HG03469 (cell line): ENCODE data around the gene SHH.
"Not testable (repeated sequence)": the region's sequence is repeated elsewhere in the genome, so short reads cannot be mapped to it uniquely, and the experiment has no call there.

Experiments used
- ATAC-seq: cut with Tn5 transposase; IDR thresholded peaks from one replicate; pipeline ENCODE4 v1.9.1; 2021; ENCODE audit warnings: mild to moderate bottlenecking, moderate library complexity, moderate number of reproducible peaks; ENCODE audit not compliant: unreplicated experiment

SHH gene

DNA sequence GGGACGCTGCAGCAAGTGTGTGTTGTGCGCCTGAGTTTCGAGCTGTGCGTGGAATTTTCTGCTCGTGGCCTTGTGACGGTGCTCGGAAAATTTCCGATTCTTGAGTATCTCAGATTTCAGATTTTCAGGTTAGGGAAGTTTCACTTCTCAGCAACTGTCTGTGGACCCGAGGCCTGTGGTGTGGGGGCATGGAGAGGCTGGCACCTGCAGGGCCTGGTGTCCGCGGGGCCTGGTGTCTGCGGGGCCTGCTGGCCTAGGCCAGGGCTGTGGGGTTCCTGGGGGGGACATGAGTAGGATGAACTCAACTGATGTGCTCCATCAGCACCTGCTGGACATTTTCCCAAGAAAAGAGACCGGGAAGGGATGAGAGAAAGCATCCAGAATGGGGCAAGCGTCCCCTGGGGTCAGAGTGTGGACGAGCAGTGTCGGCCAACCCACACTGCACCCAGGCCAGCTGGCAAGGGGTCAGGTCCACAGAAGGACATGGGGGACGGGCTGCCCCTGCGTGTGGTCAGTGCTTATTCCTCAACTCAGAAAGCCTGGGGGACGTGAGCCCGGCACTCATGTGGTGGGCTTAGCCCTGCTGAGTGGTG is 31.3 kb upstream of the SHH start:
- no peak for ATAC-seq

DNA sequence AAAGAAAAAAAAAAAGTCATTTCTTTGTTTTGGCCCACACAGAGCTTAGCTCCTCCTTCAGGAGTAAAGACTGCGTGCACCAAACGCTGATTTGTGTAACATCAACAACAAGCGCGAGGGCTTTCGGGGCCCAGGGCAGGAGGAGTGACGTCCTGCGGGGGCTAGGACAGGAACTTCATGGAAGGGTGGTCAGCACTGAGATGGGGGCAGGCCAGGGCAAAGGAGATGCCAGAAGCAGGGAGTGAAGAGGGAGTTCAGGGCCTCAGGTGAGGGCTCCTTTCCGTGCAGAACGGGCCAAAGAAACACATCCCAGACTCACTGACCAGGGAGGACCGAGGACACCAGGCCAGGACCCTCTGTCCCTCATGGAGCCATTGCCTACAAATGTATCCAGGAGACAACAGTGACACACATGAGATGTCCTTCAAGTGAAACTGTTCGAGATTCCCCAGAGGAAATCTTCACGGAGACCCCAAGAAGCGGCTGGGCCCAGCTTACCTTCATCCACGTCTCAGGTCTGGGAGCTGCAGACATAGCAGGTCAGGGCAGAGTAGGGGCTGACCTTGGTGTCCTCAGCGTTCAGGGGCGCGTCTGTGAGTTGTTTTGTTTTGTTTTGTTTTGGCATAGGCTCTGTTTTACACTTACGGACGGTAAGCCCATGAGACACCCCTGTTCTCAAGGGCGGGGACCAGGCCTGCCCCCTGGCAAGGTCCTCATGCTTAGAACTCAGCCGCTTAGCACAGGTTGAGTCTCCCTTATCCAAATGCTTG is 30.4 kb upstream of the SHH start:
- ATAC-seq: no peak

DNA sequence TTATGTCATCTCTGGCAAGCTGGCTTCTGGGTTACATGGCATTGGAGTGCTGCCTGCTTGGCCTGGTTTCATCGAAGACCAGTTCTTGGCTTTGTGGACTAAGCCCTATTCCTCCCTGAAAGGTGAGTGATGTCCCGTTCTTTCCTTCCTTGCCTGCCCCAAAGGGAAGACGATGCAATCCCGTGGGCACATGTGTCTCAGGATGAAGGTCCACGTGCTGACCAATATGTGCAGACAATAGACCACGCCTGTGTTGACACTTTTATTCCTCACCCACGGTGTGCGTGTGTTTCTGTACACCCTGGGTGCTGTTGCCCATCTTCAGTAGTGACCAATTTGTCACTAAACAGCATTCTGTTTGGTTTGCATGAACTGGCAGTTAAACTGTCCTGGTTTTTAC is 28.6 kb upstream of the SHH start:
- ATAC-seq: no peak

DNA sequence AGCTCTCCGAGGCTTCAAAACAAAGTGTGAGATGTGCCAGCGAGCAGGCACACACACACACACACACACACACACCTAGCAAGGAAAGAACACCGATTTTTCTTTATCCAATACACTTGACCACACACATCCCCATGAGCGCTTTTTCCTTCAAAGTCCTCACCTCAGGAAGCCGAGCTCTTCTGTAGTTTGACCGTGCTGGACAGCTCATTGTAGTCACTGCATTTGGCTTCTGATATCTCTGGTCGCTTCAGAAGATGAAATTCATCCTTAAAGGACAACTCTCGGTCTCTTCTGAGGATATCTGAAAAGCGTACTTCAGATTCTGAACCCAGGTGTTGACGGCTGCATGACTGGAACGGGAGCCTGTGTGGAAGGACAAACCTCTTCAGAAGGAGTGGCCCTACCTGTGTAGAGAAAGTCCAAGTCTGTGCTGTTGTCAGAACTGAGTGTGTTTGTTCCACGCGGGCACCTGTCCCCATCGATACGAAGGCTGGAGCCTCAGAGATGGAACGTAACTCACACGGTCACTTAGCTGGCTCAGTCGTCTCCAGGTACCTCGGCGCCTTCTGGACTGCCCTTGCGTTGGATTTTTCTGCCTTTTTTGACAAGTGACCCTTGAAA is 28.1 kb upstream of the SHH start:
- no peak for ATAC-seq

DNA sequence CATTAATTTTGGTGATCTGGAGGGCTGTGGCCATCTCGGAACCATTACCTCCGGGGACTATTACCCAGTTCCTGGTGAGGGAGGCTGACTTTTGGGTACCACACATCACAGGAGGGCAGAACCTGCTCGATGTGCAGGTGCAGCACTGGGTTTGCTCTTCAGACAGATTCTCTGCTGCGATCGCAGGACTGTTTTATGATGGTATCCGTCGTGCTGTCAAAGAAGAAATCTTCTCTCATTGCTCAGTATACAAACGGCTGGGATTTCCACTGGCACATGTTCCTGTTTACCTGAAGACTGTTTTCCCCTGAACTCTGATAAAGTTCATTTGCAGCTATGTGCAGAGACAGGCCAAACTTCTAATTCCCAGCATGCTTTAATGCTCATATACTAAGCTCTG is 27.2 kb upstream of the SHH start:
- no peak for ATAC-seq

DNA sequence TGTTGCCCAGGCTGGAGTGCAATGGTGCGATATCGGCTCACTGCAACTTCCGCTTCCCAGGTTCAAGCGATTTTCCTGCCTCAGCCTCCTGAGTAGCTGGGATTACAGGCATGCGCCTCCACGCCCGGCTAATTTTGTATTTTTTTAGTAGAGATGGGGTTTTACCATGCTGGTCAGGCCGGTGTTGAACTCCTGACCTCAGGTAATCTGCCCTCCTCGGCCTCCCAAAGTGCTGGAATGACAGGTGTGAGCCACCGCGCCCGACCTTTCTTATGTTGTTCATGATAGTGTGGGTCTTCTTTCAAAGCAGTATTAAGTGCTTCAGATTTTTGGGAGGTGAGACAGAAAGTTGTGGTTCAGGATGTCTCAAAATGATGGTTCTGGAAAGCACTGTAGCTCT is 26.0 kb upstream of the SHH start:
- not testable (repeated sequence) for ATAC-seq

DNA sequence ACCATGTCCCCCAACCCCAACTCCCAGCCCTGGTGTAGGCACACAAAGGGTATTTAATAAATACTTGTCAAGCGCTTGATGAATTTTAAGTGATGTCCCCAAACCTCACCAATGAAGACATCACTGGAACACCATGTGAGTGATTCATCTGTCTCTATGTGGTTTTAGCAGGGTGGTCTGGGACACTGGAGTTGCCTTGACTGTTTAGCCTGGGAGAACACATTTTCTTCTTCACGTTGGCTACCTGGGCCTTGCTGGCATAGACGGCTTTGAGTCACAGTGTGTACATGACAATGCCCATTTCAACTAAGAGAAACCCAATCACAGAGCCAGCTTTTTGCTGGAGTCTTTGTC is 24.8 kb upstream of the SHH start:
- no peak for ATAC-seq

DNA sequence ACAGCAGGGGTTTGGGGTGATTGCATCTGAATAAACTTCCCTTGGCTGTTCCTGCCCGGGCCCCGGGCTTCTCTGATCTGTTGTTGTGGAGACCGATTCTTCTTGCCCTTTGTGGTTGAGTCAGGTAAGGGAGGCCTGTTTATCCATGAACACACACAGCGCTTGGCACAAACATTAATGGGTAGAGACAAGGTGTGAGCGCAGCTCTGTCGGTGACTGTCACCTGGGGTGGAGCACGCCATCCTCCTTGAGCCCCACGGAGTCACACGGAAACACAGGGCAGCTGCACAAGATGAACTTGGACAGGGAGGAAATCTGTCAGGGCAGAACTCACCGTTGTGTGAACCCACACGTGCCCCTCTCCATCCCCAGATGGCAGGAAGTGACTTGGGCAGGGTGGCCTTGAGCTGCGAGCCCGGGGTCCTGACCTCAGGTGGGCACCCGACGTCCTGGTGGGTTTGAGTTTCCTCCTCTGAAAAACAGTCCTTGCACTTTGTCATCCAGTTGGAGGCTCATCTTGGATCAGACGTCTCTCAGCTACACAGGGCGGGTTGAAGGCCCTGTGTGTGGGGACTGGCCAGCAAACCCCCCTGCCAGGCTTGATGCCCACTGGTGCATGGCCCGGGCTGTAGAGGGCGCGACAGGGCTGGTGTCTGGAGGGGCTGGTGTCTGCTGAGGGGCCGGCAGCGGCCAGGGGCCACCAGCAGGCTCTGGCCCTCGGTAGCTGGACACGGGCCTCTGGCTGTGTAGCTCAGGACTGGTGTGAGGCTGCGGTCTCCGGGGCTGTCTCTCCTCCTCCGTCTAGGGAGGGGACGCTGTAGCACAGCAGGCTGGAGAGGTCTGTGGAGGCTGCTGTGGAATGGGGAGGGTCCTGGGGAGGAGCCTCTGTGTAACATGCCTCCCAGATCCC is 24.2 kb upstream of the SHH start:
- ATAC-seq: no peak

DNA sequence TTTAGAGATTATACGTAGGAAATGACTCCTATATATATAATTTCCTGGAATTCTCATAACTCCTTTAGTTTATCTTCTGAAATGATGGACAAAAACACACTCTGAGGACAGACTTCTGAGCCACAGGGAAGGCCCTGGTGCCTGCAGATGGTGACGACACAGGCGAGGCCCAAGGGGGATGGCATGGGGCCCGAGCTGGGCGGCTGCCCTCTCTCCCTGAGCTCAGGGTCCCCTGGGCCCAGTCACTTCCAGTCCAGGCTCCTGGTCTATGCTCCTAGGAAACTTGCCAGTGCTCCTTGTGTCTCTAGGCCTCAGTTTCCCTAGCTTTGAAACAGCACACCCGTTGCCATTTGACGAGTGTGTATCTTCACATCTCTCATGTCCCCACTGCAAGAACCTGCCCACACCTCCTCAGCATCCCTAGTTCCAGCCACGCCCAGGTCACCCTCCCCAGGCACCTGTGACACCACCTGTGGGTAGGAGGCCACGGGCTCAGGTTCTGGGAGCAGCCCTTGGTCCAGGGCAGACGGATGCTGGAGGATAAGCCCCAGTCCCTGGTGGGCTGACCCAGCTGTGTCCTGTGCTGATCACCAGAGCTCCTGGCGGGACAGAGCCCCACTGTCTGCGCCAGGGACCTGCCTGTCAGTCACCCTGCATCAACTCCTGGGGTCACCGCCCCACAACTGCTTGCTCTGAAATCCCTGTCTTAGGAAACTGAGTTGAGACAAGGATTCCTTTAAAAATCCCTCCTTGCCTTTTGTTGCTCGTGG is 23.4 kb upstream of the SHH start:
- ATAC-seq: no peak

DNA sequence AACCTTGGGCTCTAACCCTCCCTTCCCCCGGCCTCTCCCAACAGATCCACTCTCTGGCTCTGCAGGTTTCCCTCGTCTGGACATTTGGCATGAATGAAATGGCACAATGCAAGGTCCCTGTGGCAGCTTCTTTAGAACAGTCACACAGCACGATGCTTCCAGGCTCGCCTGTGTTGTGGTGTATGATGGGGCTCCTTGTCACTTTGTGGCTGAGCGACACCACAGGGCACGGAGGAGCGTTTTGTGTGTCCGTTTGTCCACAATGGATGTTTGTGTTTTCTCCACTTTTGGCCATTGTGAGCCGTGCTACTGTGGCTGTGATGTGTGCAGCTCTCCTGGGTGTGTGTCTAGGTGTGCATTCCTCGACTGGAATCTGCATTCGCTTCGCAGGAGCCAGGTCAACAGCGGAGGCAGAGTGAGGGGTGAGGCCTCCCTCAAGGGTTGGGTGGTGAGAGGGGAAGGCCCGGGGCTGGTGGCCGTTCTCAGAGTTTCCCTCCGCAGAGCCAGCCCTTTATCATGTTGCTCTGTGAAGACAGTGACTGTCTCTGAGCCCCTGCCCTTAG is 22.3 kb upstream of the SHH start:
- ATAC-seq: no peak

DNA sequence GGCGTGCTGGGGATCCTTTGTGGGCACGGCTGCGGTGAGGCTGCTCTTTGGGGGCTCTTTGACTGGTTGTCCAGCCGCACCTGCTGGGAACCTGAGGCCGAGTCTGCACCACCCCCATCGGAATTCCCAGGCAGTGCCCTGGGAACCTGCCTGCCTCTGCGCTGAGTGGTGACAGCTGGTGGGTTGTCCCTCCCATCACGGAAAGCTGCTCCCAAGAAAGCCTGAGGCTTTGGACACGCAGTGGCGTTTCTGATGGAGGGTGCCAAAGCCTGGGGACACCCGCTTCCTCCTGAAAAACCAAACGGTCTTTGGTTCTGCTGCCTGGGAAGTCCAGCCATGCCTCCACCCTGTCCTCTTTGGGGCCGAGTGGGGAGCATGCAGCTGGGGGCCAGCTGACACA is 21.4 kb upstream of the SHH start:
- no peak for ATAC-seq

DNA sequence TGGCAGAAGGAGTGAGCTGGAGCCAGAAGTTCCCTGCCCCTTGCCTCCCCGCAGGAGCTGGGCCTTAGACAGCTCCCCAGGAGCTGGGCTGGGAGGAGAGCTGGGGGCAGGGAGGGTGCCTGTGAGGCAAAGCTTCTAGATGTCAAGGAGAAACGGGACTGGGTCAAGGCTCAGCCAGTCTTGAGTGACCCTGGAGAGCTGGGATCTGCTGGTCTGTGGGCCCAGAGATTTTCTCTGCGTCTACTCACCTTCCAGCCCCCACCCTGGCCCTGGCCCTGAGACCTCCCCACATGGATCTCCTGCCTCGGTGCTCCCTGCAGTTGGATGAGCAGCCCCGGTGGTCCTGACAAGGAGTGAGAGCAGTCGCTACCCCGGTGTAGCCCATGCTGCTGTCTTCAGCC is 20.3 kb upstream of the SHH start:
- ATAC-seq: no peak

DNA sequence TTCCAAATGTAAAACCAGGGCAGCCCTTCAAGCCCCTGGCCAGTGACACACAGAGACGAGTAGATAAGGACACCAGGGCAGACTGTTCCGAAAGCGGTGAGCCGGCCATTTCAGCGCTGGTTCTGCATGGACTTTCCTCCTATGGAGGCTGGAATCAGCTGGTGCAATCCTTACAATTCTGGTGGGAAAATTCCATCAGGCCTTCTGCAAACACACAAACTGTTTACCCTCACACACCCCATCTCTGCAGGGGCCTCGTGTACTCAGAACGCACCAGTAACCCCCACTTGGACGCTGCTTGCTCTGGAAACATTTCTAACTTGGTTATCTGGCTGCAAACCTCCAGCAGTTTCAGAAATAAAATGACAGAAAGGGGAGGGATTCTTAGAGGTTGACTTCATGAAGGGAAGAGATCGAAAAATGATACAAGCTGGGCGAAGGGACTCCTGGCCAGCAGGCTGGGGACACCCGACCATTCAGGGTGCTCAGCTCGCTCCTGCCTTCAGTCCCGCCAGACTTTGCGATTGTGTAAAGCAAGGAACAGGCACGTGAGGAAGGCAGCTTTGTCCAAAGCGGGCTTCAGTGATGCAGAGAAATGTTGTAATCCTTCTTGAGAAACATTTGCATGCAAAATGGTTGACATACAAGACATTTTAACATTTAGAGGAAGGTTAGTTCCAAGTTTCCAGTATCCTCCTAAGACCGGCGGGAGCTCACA is 19.7 kb upstream of the SHH start:
- no peak for ATAC-seq

DNA sequence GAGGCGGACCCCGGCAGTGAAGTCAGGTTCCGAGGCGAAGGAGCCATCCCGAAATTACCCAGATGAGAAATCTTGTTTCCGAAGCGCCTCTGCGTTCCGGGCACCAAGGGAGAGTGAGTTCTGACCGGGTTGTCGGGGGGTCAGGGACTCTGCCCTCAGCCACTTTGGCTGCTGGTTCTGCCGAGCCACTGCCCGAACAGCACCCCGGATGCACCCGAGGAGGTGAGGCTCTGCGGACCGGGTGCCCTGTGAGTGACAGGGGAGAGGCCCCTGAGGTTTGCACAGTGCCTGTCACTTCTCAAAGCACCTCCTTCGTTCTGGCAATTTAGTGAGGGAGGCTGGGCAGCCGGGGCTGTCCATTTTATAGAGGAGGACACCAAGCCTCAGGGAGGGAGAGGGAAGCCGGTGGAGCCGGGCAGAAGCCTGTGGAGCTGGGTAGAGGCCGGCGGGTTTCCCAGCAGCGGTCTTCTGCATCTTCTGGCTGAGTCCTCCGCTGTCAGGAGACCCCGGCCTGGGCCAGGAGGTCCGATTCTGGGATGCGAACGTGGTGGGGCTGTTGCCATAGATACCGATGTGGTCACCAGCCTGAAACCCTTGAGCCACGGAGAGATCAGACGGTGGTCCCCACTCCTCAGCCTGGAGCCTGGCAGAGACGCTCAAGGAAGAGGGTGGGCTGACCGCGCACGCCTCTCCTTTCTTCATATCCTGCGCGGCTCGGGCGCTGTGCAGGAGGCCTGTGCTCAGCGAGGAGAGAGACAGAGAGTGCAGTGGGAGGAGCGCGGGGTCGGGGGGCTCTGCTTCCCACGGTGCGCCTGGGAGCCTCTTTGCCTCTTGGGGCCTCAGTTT is 18.9 kb upstream of the SHH start:
- no peak for ATAC-seq

DNA sequence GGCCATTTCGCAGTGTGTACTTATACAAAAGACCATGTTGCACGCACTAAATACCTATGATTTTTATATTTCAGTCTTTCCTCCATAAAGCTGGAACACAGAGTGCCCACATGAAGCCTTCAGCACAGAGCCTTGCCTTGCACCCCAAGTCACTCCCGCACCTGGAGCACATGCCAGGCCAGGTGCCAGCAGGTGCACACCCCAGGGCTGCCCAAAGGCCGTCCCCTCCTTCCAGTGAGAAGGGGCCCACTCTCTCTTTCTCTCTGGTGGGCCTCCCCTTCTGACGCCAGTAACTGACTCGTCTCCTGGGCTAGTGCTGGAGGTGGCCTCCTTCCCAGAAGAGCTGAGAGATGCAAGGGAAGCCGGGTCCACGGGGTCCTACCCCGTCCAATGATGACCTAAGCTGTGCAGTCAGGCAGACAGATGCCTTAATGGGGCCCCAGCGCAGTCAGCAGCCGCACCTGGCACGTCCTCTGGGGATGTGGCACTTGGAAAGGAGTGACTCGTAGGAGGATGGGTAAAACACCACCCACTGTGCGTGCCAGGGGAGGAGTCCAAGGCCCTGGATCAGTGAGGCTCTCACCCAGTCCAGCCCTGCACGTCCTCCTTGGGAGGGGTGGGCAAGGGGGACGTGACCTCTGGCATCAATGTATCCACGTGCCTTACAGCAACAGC is 17.7 kb upstream of the SHH start:
- no peak for ATAC-seq

DNA sequence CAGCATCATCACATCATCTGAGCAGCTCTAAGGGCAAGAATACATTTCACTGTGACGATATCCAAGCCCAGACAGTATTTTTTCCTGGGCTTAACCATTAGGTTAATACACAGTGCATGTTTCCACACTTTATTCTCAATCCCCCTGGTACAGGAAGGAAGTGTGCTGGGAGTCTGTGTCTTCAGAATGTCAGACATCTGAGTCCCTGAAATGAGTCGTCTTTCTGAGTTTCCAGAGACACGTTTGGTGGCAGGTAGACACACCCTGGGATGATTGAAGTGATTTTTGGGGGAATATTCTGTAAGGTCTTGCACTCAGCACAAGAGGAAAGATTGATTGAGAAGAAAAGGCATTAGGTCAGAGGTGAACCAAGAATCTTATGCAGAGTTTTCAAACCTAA is 13.1 kb upstream of the SHH start:
- ATAC-seq: no peak

DNA sequence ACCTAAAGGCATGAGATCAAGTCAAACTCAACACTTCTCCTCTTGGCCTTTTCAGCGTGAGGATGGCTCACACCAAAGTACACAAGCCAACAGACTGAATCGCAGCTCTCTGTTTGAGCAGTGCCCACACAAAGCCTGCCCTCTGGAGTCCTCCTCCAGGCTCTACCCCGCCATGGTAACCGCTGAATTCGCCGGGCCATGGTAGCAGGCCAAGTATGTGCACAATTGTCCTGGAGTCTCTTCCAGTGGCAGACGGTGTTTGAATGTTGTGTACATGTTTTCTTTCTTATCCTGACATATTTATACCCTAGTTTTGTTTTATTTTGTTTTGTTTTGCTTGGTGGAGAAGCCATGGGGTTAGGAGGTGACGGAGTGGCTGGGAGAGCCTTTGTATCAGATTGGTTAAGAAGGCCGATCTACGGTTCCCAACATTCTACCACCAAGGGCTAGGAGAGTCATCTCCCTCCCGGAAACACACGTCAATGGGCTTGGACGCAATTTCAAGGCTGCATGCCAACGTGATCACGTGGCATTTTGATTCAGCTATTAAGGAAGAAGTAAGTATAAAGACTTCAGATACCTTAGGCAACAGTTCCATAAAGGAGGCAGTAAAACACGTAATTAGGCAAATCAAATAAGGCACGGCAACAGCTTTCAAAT is 12.1 kb upstream of the SHH start:
- no peak for ATAC-seq

DNA sequence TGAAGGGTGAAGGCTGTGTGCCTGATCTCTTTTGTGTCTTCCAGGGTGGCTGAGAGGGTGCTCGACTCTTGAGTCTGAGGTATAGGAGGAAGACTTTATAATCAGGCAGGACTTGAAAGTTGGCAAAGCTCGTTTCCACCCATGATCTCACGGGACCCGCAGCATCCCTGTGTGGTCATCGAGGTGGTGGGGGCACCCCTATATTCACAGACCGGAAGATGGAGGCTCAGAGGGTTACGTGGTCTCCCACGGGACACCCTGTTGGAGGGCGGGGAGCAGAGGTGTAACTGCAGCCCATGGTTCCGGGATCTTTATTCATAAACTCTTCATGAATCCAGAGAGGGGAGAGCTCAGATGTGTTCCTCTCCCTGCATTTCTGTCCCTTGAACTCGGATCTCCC is 9.6 kb upstream of the SHH start:
- no peak for ATAC-seq
